ENCODE measurements around the gene OTX1.

DNA sequence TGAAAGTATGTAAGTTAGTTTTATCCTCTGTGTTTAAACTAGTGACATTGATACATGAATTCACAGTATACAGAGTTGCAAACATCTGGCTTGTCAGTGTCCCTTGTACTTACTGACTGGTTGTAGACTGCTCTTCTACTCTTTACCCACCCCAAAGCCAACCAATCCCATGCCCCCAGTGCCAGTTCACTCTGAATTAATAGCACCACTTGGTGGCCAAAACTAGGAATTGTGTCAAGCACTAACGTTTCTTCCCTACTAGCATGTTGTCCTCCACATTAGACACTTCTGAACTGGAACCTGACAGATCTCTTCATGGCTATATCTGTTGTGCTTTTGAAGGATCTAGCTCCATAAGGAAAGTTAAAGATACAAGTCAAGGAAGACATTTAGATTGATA, 27.2 kb upstream of the OTX1 start:
- no peak for TF ChIP-seq CTCF (IDR thresholded peaks at IDR 0.05)
- no peak for TF ChIP-seq EZH2 (IDR thresholded peaks at IDR 0.05; ENCODE audit: borderline replicate concordance, insufficient read depth, low read depth, low read length, poor library complexity, severe bottlenecking)

Measured in B cell (primary cell).